Chondrocyte (in vitro differentiated cells): ENCODE data around the gene ADAT3. TPM values are rescaled to one million over a fixed set of nuclear protein-coding genes. Genes with fewer than 3 reads are reported as not detected.

Experiments used
- DNase-seq: peaks from one replicate; pipeline ENCODE4 v3.0.0; 2021; ENCODE audit warnings: mixed read lengths, low spot score
- H3K27ac Mint-ChIP-seq: one replicate; pipeline ENCODE4 v1.8.0; 2021; ENCODE audit warnings: mild to moderate bottlenecking, moderate library complexity, mixed read lengths; ENCODE audit not compliant: unreplicated experiment
- H3K27me3 Mint-ChIP-seq: 2 replicates; pipeline ENCODE4 v1.8.0; 2021; ENCODE audit warnings: low read depth, mixed read lengths
- H3K36me3 Mint-ChIP-seq: 2 replicates; pipeline ENCODE4 v1.8.0; 2021; ENCODE audit warnings: low read depth, mixed read lengths
- H3K4me1 Mint-ChIP-seq: 2 replicates; pipeline ENCODE4 v1.8.0; 2021; ENCODE audit warnings: low read depth, mild to moderate bottlenecking, mixed read lengths
- H3K4me3 Mint-ChIP-seq: one replicate; pipeline ENCODE4 v1.8.0; 2021; ENCODE audit warnings: mild to moderate bottlenecking, moderate library complexity, mixed read lengths; ENCODE audit not compliant: unreplicated experiment
- H3K9me3 Mint-ChIP-seq: 2 replicates; pipeline ENCODE4 v1.8.0; 2021; ENCODE audit warnings: low read depth, mixed read lengths
- CTCF ChIP-seq: fragments of 200-600 bp; sonication (generic); IDR thresholded peaks from 2 replicates; pipeline ENCODE4 v1.5.0; 2021; ENCODE audit warnings: antibody characterized with exemption, mild to moderate bottlenecking, moderate library complexity
- total RNA-seq: library from RNA; stranded (reverse); gene quantifications from 3 replicates; pipeline ENCODE4 v1.2.1, GENCODE V29; 2021

The ADAT3 gene
- total RNA-seq, 1 donor from 2014 or later, result 3.6 TPM

DNA sequence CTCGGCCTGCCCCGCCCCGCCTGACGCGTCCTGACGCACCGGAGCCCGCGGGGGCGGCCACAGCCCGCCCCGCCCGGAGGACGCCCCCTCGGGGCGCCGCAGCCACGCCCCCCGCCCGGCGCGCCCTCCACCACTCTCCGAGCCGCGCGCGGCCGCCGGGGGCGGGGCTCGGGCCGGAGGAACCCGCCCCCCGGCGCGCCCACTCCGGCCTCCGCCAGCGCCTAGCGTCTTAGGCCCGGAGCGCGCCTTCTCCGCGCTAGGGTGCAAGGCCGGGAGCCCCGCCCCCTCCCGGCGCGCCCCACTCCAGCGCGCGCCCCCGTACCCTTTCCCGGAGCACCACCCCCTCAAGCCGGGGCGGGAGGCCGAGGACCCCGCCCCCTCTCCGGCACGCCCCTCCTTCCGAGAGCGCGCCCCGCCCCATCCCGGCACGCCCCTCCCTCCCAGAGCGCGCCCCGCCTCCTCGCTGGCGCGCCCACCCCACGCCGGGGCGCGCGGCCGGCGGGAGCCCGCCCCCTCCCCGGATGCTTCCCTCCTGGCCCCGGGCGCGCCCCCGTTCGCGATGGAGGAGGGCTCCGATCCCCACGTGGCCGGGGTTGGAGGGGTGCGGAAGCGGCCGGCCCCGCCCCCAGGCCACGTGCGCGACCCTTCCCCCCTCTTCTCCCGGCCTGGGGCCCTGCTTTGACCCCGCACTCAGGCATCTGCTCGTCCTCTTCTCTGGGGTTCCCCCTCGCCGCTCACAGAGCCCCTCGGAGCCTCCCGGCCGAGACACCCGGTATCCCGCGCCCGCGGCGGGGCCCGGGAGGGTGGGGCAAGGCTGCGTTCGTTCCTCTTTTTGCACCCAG lies 41.3 kb upstream of the ADAT3 start:
- DNase-seq, result peak; percentile 94
- Mint-ChIP-seq H3K27ac (peak overlapping the region; percentile 73), H3K4me1 (peaks cover 28% of the 10 kb centered on the region), H3K9me3 (no peaks in the 10 kb centered on the region), H3K4me3 (peak overlapping the region; percentile 72), H3K27me3 (no peaks in the 10 kb centered on the region), H3K36me3 (no peaks in the 10 kb centered on the region)
- TF ChIP-seq CTCF, result no peak

- Mint-ChIP-seq H3K4me3 (peak overlapping the region; percentile 72), H3K27me3 (no peaks in the 10 kb centered on the region), H3K36me3 (no peaks in the 10 kb centered on the region), H3K9me3 (no peaks in the 10 kb centered on the region), H3K27ac (peak overlapping the region; percentile 73), H3K4me1 (peaks cover 21% of the 10 kb centered on the region)
- DNase-seq, result peak; percentile 87
- TF ChIP-seq CTCF, result peak; percentile 88
These were observed 40.6 kb upstream of the ADAT3 start for GRCh38 chr19:1864480-1865171.

- H3K36me3 Mint-ChIP-seq, result no peaks in the 10 kb centered on the region
- DNase-seq, result no peak
- H3K4me1 Mint-ChIP-seq, result peaks cover 14% of the 10 kb centered on the region
- H3K27ac Mint-ChIP-seq, result no peak overlapping the region
- H3K9me3 Mint-ChIP-seq, result no peaks in the 10 kb centered on the region
- H3K4me3 Mint-ChIP-seq, result peak overlapping the region; percentile 22
- TF ChIP-seq CTCF, result no peak
- H3K27me3 Mint-ChIP-seq, result no peaks in the 10 kb centered on the region
These were observed 39.8 kb upstream of the ADAT3 start for GRCh38 chr19:1865172-1866010.

DNA sequence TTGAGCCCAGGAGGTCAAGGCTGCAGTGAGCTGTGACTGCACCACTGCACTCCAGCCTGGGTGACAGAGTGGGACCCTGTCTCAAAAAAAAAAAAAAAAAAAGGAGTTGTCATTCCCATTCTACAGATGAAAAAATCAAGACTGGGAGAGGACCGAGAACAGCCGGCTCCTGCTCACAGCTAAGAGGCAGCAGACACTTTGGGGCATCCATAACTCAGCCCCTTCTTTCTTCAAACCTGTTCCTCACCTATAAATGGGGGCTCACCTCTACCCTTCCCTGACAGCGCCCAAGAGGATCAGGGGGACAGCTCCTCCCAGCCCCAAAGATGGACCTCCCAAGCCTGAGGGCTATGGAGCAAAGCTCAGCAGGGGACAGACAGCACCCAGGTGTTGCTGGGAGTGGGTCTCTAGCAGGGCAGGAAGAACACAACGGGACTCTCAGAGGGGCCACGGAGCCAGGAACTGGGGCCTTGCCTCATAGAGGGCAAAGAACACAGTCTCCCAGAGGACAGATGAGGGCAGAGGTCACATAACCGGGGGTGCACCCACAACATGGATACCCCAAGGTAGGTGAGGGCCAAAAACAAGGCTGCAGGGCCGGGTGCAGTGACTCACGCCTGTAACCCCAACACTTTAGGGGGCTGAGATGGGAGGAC lies 38.4 kb upstream of the ADAT3 start:
- Mint-ChIP-seq H3K27me3 (no peaks in the 10 kb centered on the region), H3K36me3 (no peaks in the 10 kb centered on the region), H3K27ac (no peak overlapping the region), H3K4me1 (peaks cover under 1% of the 10 kb centered on the region), H3K9me3 (no peaks in the 10 kb centered on the region), H3K4me3 (no peak overlapping the region)
- peak; percentile 87 for DNase-seq
- TF ChIP-seq CTCF, result no peak
